Amniotic stem cell (primary cell): ENCODE data around the gene CCDC32.

Experiments used
- DNase-seq: peaks from one replicate; lab custom pipeline; 2025; lab: John Stamatoyannopoulos, UW

The CCDC32 gene

DNA sequence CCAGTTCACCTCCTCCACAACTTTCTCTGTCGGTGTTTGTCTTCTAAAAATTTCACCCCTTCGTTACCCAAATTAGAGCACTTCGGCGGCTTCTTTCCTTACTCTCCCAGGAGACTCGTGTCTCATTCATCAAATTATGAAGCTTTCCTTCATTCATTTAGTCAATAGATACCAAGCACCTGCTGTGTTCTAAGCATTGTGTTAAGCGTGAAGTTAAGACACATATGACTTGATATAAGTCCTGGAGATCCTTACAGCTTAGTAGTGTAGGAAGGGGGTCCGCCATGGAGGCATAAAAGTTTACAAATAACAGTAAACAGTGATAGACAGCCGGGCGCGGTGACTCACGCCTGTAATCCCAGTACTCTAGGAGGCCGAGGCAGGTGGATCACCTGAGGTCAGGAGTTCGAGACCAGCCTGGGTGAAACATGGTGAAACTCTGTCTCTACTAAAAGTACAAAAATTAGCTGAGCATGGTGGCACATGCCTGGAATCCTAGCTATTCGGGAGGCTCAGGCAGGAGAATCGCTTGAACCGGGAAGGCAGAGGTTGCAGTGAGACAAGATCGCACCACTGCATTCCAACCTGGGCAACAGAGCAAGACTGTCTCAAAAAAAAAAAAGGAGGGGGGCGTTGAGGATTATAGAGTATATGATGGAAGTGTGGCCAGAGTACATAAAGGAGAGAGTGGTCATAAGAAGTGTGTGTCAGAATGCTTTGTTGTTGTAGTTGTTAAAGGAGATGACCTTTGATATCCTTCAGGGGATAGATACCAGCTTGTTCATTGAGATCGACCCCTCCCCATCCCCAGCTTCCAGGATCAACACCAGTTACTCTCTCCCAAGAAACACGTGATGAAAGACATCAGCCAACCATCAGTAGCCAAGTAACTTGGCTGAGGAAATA is 744 bp upstream of the CCDC32 start:
- DNase-seq = no peak

DNA sequence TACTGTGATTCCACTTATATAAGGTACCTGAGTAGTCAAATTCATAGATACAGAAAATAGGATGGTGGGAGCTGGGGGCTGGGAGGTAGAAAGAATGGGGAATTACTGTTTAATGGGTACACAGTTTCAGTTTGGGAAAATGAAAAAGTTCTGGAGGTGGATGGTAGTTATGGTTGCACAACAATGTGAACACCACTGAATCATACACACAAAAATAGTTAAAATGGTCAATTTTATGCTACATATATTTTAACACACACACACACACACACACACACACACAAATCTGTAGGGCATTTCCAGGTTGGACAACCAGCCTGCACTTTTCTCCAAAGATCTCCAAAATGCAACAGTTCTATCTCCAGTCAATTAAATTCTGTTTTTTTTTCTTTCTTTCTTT is 1.4 kb downstream of the CCDC32 start:
- no peak for DNase-seq

DNA sequence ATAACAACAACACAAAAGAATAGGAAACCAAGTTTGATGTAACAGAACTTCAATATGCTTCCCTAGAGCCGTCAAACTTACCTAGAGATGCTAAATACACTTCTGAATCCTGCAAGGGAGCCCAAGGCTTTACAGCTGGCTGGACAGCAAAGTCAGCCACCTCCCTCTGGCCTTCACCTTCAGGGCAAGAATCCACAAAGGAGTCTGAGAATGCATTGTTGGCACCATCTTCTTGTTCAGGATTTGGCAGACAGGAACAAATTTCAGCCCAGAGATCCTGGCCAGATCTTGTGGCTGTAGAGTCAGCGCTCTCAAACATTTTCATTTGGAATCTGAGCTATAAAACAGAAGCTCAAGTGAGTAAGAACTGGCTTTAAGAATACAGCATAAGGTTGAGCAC is 2.2 kb downstream of the CCDC32 start:
- no peak for DNase-seq

DNA sequence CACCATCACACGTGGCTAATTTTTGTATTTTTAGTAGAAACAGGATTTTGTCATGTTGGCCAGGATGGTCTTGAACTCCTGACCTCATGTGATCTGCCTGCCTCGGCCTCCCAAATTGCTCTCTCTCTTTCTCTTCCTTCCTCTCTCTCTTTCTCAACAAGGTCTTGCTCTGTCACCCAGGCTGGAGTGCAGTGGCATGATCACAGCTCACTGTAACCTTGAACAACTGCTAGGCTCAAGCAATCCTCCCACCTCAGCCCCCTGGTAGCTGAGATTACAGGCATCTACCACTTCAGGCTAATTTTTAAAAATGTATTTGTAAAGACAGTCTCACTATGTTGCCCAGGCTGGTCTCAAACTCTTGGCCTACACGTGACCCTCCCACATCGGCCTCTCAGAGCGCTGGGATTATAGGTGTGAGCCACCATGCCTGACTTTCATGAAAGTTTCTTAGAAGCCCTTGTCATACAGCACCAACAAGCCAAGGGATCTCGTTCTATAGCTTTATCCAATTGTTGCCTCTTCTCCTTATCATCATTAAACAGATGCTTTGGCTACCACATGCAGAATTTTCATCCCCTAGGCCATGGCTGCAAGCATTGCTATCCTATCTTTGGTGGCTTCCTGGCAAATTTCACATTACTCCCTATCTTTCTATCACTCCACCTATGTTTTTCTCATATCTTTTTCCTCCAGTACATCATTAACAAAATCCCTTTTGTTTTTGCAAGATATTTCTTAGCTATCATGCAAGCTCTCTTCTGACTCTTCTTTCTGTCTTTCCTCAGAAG is 5.7 kb downstream of the CCDC32 start:
- no peak for DNase-seq

DNA sequence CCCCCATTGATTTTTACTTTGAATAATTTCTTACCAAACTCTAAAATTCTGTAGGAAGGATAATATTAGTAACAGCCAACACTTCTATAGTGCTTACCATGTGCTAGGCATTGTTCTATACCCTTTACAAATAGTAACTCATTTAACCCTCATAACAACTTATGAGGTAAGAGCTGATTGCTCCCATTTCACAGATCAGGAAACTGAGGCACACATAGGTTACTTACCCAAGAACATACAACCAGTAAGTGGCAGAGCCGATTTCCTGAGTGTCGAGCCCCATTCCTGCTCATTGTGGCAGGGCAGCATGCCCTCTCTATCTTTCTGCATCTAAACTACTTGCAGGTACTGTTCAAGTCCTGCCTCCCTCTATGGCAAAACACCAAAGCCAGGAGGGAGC is 9.0 kb downstream of the CCDC32 start:
- DNase-seq = no peak

DNA sequence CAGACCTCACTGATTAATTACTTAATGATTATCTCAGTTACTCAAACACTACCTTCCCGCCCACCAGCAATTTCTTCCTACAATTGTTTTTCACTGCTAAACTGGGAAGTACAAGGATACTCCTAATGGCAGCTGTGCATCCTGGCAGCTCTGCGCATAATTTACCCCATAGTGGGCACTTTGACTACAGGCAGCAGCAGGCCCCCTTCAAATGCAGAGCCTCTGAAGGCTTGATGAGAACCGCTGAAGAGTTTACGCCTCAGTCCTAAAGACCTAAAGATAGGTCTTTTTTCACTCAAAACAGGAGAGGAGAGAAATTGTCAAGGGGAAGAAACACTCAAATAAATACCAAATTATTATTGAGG is 10.7 kb downstream of the CCDC32 start:
- DNase-seq = no peak

DNA sequence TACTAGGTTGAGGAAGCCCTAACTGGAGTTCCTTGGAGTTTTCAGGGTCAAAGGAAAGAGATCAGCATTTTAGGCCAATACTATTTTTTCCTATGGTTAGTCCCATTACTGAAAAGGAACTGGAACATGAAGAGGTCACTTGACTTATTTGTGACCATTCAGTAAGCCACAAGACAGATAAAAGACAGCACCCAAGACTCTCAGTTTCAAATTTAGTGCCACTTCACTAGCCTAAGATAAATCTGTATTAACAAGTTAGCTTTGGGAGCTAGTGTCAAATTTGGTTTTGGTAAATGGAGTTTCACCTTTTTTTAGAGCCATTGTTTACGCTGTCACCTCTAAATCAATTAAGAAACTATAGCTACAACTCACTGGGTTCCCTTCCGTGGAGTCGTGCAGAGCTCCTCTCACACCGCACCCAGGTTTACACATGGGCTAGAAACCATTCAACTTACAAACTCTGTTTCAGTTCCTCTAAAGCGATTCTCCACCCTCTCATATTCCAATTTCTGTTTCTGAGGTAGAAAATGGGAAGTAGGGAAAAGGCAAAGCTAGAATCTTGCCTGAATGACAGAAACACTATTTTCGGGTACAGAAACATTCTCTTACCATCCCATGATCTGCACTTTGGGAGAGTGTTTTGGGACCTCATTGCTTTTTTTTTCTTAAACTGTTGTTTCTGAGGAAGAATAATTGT is 14.4 kb downstream of the CCDC32 start:
- DNase-seq = no peak

DNA sequence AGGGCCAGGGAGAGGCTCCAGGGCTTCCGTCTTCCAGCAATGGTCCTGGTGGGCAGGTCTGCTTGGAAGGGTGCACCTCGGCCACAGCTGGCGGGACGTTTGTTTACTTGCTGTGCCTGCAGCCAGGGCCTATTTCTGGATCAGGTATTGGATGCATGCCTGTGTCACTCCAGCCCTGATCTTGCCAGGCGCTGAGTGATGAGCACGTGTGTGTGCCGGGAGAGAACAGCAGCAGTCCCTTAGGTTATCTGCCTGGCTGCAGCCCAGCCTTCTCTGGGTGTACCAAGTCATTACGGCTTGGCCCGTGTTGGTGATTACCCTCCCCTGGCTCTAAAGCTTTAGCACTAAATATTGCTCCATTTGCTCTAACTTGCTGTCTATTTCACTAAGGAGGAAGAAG is 14.9 kb downstream of the CCDC32 start:
- no peak for DNase-seq

DNA sequence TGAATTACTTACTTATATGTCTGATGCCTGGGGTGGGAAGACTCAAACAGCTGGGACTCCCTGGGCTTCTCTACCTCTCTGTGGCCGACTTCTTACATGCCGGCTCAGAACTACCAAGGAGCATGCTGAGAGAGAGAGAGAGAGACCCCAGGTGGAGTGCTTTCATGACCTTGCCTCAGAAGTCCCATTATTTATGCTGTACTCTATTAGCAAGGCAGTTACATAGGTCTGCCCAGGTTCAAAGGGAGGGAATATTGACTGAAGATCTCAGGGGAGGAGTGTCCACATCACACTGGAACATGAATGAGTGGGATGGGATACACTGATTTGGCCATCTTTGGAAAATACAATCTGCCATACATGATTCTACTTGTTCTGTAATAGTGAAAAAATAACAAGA is 16.2 kb downstream of the CCDC32 start:
- no peak for DNase-seq

DNA sequence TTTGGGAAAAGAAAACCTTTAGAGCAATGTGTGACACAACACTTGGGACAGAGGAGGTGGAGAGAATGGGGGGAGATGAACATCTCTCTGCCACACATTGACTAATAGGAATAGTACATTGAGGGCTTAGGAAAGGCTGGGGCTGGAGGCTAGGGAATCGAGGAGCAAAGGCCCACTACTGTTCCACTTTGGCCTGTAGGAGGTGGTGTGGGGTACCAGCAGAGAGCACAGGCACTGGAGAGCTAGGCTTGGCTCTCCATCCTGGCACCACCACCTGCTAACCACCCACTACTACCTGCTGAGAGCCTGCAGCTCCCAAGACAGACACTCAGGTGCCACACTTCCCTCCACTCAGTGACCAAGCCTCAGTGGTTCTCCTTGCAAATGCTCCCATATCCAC is 19.4 kb downstream of the CCDC32 start:
- no peak for DNase-seq

DNA sequence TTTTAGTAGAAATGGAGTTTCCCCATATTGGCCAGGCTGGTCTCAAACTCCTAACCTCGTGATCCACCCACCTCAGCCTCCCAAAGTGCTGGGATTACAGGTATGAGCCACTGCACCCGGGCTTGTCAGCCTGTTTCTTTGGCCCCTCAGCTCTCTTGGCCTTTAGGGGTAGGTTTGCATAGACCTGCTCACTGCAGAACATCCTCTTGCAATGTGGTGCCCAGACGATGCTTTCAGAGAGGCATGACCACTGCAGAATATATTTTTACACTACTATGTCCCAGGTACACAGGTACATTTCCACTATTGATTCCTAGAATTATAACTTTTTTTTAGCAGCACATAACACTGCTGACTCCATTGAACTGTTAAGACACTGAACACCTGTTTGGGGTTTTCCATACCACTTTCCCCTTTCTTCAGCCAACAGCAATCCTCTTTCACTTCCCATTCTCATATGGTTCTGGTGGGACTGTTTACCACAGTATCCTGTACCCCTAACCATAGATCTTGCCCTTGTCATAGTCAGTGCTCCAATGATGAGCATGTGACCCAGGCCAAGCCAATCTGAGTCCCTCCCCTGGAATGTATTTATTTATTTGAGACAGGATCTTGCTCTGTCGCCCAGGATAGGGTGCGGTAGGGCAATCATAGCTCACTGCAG is 21.1 kb downstream of the CCDC32 start:
- no peak for DNase-seq

DNA sequence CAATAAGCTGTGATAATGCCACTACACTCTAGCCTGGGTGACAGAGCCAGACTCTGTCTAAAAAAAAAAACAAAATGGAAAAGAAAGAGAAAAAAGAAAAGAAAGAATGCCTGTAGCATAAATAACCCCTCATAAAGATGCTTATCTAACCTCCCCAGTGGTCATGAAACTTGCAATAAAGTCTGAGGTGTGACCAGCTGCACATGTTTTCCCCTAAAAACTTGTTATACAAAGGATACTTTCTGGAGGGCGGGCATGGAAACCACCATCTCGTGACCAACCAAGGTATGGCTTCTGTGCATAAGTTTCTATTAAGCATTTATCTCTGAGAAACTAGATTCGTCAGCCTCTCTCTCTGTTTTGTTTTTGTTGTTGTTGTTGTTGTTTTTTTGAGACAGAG is 21.8 kb downstream of the CCDC32 start:
- DNase-seq = no peak

DNA sequence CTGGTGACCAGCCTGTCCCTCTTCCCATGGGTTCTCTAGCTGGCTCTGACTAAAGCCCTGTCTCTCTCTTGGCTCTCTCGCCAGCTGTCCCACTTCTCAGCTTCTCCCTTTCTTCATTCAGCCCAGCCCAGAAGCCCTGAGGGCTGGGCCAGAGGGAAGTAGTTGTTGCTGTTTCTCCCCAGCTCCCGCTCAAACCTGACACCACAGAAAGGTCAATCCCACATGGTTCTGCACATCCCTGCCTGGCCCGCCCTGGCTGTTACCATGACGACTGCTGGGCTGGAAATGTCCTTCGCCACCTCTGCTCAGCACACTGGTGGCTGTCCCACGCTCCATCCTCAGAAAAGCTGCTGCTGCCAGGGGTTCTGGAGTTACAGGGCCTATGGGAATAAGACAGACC is 25.9 kb downstream of the CCDC32 start:
- DNase-seq = no peak

DNA sequence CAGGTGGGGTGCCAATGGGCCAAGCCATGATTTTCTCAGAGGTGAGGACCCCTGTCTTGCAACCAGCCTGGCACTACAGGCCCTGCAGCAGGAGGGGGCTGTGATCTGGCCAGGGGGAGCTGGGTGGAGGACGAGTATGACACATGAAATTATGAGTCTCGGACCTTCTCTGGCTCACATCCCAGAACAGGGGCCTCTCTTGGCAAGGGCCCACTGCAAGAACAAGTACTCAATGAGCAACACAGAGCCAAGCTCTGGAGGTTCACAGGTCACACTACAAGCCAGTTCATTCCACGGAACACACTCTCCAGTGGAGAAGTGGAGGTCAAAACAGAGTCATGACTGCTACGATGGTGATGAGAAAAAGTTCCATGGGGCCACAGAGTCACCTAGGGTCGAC is 28.3 kb downstream of the CCDC32 start:
- DNase-seq = no peak

DNA sequence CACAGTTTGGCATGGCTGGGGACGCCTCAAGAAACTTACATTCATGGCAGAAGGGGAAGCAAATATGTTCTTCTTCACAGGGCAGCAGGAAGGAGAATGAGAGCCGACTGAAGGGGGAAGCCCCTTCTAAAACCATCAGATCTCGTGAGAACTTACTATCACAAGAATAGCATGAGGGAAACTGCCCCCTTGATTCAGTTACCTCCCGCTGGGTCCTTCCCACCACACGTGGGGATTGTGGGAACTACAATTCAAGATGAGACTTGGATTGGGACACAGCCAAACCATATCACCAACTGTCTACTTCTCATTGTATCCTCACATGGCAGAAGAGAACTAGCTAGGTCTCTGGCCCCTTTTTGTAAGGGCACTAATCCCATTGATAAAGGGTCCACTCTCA is 30.5 kb downstream of the CCDC32 start:
- no peak for DNase-seq

DNA sequence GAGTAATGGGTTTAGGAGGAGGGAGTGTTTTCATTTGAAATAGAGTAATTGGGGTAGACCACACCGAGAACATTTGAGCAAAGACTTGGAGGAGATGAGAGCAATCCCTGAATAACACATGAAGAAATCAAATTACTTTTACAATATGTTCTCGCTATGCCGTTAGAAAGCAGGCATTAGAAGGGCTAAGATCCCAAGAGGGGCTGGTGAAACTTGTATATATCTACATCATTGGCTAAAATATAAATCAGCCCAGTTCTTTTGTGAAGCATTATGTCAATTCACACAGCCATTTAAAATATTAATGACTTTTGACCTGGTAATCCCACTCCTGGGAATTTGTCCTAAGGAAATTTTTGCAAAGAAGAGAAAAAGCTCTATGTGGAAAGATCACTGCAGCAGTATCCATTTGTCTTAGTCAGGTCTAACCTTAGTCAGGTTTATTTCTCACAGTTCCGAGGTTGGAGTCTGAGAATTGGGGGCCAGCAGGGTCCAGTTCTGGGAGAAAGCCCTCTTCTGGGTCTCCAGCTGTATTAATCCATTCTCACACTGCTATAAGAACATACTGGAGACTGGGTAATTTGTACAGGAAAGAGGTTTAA is 31.0 kb downstream of the CCDC32 start:
- DNase-seq = no peak

DNA sequence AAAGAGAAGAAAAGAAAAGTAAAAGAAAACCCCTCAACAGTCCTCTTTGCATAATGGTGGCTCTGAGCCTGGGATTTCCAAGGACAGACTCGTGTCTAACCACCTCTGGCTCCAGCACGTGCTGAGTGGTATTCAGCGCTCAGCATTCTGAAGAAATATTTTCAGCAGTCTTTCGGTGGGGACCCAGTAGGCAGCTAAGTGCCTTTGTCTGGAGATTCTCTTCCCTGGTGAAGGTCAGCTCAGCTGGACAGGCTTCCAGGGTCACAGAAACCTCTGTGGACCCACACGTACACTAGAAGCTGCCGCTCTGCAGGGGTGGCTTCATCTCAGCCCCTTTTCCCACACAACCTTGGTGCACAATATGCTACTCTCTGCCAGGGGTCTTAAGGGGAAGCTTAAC is 36.0 kb downstream of the CCDC32 start:
- DNase-seq = no peak

DNA sequence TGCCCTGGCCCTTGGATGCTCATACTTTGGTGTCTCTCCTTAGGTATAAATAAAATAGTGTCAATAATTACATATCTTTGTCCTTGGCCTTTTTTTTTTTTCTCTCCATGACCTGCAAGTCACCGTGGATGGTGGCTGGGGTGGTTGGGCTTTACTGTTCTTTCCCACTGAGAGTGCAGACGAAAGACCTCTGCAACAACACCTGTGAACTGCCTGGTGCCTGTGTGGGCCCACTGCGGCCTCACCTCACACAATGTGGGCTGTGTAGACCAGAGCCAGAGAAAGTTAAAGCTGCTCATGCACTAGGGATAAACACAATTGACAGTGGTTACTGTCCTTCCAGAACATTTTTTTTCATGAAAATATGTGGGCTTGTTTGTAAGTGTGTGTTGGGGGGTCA is 39.0 kb downstream of the CCDC32 start:
- no peak for DNase-seq

DNA sequence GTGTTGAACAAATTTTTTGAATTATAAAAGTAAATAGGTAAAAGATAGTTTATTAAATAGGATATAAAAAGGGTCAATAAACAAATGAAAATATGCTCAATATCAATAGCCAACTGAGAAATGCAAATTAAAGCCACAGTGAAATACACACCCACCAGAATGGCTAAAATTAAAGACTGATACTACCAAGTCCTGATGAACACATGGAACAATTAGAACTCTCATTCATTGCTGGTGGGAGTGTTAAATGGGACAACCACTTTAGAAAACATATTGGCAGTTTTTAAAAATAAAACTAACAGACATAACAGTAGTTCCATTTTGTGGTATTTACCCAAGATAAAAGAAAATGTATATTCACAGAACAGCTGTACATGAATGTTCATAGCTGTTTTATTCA is 41.2 kb downstream of the CCDC32 start:
- DNase-seq = no peak

DNA sequence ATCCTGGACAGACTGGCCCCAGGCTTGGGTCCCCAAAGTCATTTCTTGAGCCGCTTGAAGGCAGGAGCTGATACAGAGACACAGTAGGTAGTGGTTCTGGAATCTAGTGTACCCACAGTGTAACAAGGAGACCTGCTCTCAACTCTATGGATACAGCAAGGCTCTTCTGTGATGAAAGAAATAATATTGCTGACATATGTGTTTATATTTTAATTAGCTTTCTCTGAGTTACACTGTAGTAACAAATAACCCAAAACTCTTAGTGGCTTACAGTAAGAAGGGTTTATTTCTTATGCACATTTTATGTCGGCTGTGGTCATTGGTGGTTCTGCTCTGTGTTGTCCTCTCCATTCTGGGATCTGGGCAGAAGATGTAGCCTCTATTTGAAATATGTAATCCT is 48.5 kb downstream of the CCDC32 start:
- no peak for DNase-seq

DNA sequence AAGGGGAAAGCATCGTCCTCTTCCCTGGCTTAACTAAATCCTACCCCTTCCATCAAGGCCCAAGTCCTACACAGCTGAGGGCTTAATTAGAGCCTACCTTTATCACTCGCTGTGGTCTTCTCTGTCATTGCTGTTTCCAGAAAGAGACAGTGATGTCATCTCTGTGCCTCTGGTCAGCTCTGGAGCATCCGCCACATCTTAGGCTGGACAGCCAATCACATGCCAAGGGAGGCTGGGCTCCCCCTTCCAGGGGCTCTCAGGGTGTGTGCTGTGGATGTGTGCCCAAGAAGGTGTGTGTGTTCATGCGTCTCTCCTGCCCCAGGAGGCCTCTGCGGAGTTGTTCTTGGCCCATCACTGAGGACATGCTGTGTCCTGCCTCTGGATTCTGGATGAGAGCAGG is 51.2 kb downstream of the CCDC32 start:
- no peak for DNase-seq

DNA sequence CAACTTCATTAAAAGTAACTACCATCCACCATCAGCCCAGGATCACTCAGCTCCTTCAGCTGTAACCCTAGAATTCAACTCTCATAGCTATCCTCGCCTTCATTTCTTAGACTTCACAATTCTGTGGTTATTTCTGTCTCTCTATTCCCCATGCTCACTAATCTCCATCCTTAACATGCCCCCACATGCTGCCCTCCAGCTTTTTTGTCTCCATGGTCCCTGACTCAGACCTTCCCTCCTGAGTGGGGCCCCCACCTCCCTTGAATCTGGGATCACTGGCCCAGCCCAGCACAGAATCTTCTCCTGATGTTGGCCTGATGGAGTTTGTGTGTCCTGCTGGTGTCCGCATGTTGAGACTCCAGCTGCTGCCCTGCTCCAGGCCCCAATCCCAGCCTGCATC is 52.4 kb downstream of the CCDC32 start:
- DNase-seq = no peak
